B cell (primary cell): ENCODE measurements around the gene FLCN. TPM values are rescaled to one million over a fixed set of nuclear protein-coding genes. Genes with fewer than 3 reads are reported as not detected.

Experiments
- ATAC-seq: fragments of 200-7000 bp; cut with Tn5 transposase; one replicate; pipeline ENCODE4 v1.10.0; 2021; ENCODE audit warnings: low read depth, mild to moderate bottlenecking, moderate number of reproducible peaks, moderate library complexity
- CTCF ChIA-PET: fragments of 350-600 bp; sonication (Branson Sonifier 250); formaldehyde crosslinking; loops from one replicate; lab custom pipeline; 2021; ENCODE audit warnings: antibody characterized with exemption, inconsistent platforms; lab: Charles Lee
- POLR2A ChIA-PET: fragments of 350-600 bp; sonication (Branson Sonifier 250); formaldehyde crosslinking; loops from one replicate; lab custom pipeline; 2021; ENCODE audit warnings: antibody characterized with exemption; lab: Charles Lee
- DNase-seq: peaks from one replicate; pipeline ENCODE4 v3.0.0; 2013
- H2AFZ ChIP-seq: 2 replicates; pipeline ENCODE4 v1.6.1; 2012; ENCODE audit warnings: mild to moderate bottlenecking, low read depth, low read length; ENCODE audit not compliant: insufficient read depth, poor library complexity, severe bottlenecking
- H3K27ac ChIP-seq, 2 donors: 1 replicate in 1 of 2; 2 replicates in 1 of 2; pipeline ENCODE4 v1.5.1; 2012 to 2013; ENCODE audit warnings: low read length in 2 of 2, mild to moderate bottlenecking in 2 of 2, moderate library complexity in 1 of 2
- H3K27me3 ChIP-seq, 4 experiments: fragments of 200-600 bp in 1 of 4; sonication (generic) in 1 of 4; replicated peaks in 1 of 4; 1 replicate in 2 of 4; 2 replicates in 2 of 4; pipeline versions ENCODE4 v1.6.1 to v1.7.0; 2013 to 2016; ENCODE audit warnings: low read length in 3 of 4, mild to moderate bottlenecking in 2 of 4, mixed read lengths in 1 of 4, moderate library complexity in 1 of 4; ENCODE audit not compliant: insufficient read depth in 4 of 4, control insufficient read depth in 3 of 4; ENCODE audit errors: control extremely low read depth in 1 of 4
- H3K36me3 ChIP-seq, 2 experiments: replicated peaks in 1 of 2; 1 replicate in 1 of 2; 2 replicates in 1 of 2; pipeline versions ENCODE4 v1.6.1 to v1.7.1; 2013; ENCODE audit warnings: low read length in 1 of 2; ENCODE audit not compliant: insufficient read depth in 2 of 2, control insufficient read depth in 1 of 2; ENCODE audit errors: control extremely low read depth in 1 of 2, extremely low read depth in 1 of 2
- H3K4me1 ChIP-seq, 2 donors: fragments of 200-600 bp in 1 of 2; sonication (generic) in 1 of 2; 1 replicate in 1 of 2; 2 replicates in 1 of 2; pipeline versions ENCODE4 v1.5.1 to v1.6.1; 2013 to 2017; ENCODE audit warnings: low read length in 2 of 2; ENCODE audit not compliant: control insufficient read depth in 2 of 2, insufficient read depth in 2 of 2
- H3K4me2 ChIP-seq: replicated peaks from 2 replicates; pipeline ENCODE3; 2012; ENCODE audit warnings: mild to moderate bottlenecking, low read depth, low read length; ENCODE audit not compliant: poor library complexity, severe bottlenecking
- H3K4me3 ChIP-seq, 5 experiments: fragments of 200-600 bp in 1 of 5; sonication (generic) in 1 of 5; 1 replicate in 3 of 5; 2 replicates in 2 of 5; pipeline versions ENCODE4 v1.5.1 to v1.7.0; 2011 to 2016; ENCODE audit warnings: low read length in 4 of 5, mild to moderate bottlenecking in 4 of 5, low read depth in 2 of 5, control low read depth in 1 of 5, moderate library complexity in 1 of 5; ENCODE audit not compliant: insufficient read depth in 1 of 5; ENCODE audit errors: control extremely low read depth in 1 of 5, extremely low read depth in 1 of 5
- H3K79me2 ChIP-seq: fragments of 200-600 bp; sonication (generic); one replicate; pipeline ENCODE4 v1.6.0; 2016; ENCODE audit warnings: low read length; ENCODE audit not compliant: control insufficient read depth, insufficient read depth
- H3K9ac ChIP-seq: fragments of 200-600 bp; sonication (generic); 2 replicates; pipeline ENCODE4 v1.6.1; 2017; ENCODE audit warnings: mild to moderate bottlenecking, low read length, moderate library complexity
- H3K9me3 ChIP-seq, 3 donors: one replicate each; pipeline versions ENCODE4 v1.6.1 to v1.7.1; 2013; ENCODE audit warnings: low read length in 2 of 3; ENCODE audit not compliant: control insufficient read depth in 2 of 3, insufficient read depth in 1 of 3; ENCODE audit errors: control extremely low read depth in 1 of 3
- H4K20me1 ChIP-seq: 2 replicates; pipeline ENCODE4 v1.6.0; 2012; ENCODE audit warnings: mild to moderate bottlenecking, low read length; ENCODE audit not compliant: insufficient read depth, control insufficient read depth, poor library complexity, severe bottlenecking
- H3K27ac Mint-ChIP-seq: one replicate; pipeline ENCODE4 v1.8.0; 2021; ENCODE audit warnings: mixed read lengths
- H3K27me3 Mint-ChIP-seq: one replicate; pipeline ENCODE4 v1.8.0; 2021; ENCODE audit warnings: mixed read lengths
- H3K4me1 Mint-ChIP-seq: one replicate; pipeline ENCODE4 v1.8.0; 2021; ENCODE audit warnings: mixed read lengths
- H3K4me3 Mint-ChIP-seq: one replicate; pipeline ENCODE4 v1.8.0; 2021; ENCODE audit warnings: mixed read lengths
- H3K9me3 Mint-ChIP-seq: one replicate; pipeline ENCODE4 v1.8.0; 2022; ENCODE audit warnings: mixed read lengths; ENCODE audit not compliant: insufficient read depth
- CTCF ChIP-seq: fragments of 200-600 bp; IDR thresholded peaks from one replicate; pipeline ENCODE4 v1.8.0; 2022; ENCODE audit warnings: antibody characterized with exemption, mild to moderate bottlenecking
- EZH2 ChIP-seq: IDR thresholded peaks from 2 replicates; pipeline ENCODE4 v1.6.1; 2012; ENCODE audit warnings: borderline replicate concordance, low read depth, mild to moderate bottlenecking, moderate library complexity, low read length; ENCODE audit not compliant: insufficient read depth, poor library complexity, severe bottlenecking
- WGBS: methylation state at CpG from one replicate; pipeline ENCODE4 v1.1.5; 2013; ENCODE audit warnings: missing lambda C conversion rate; ENCODE audit not compliant: insufficient coverage; 5-methylcytosine and 5-hydroxymethylcytosine counted together
- intact Hi-C: fragments of 100-400 bp; cut with micrococcal nuclease; formaldehyde crosslinking; loops from one replicate; pipeline ENCODE4 v1.10.0; 2022
- polyA plus RNA-seq: library from polyadenylated mRNA; depleted of rRNA; stranded (reverse); fragments of >200 nt; gene quantifications from 2 replicates; pipeline ENCODE4 v1.2.3, GENCODE V29; 2012
- total RNA-seq, 2 donors: library from RNA; stranded (reverse); fragments of 120-200 nt in 1 of 2; gene quantifications; 1 replicate in 1 of 2; 2 replicates in 1 of 2; pipeline versions ENCODE4 v1.2.3 to v1.2.4, GENCODE V29; 2013 to 2022

Gene FLCN
- total and polyA plus RNA-seq, 2 donors (not counting 1 experiment from before 2014, with no cell fraction given): 36.6 to 128 TPM

- Mint-ChIP-seq H3K9me3 (no peaks in the 10 kb centered on the region), H3K27ac (no peak overlapping the region), H3K4me1 (peaks cover 2% of the 10 kb centered on the region), H3K27me3 (no peaks in the 10 kb centered on the region), H3K4me3 (no peak overlapping the region)
- no peak for TF ChIP-seq CTCF
- TF ChIP-seq EZH2: no peak
- no peak overlapping the region for H3K4me3 ChIP-seq
- no peak overlapping the region for H2AFZ ChIP-seq
- CTCF ChIA-PET: no interaction called here
- intact Hi-C loops: no loop called here
- POLR2A ChIA-PET: no interaction called here
- H3K9ac ChIP-seq: no peak overlapping the region
- H3K9me3 ChIP-seq: no peaks in the 10 kb centered on the region
- no peaks in the 10 kb centered on the region for H3K79me2 ChIP-seq
- 100% methylated on average over 1 of the region's 5 CpGs for WGBS
- H4K20me1 ChIP-seq: no peaks in the 10 kb centered on the region
- H3K4me2 ChIP-seq: no peak overlapping the region
- DNase-seq (no peak), ATAC-seq (no peak)
- H3K4me1 ChIP-seq: no peaks in the 10 kb centered on the region
- no peak overlapping the region for H3K27ac ChIP-seq
- peaks cover 0 to 78% of the 10 kb centered on the region in 2 experiments for H3K36me3 ChIP-seq
- no peaks in the 10 kb centered on the region for H3K27me3 ChIP-seq
Measured at GRCh38 chr17:17168401-17168800, 68.6 kb downstream of the FLCN start.

GRCh38 chr17:17167986-17168385 is 69.0 kb downstream of the FLCN start:
- Histone ChIP-seq H3K79me2 (no peaks in the 10 kb centered on the region), H3K9me3 (no peaks in the 10 kb centered on the region), H3K4me3 (no peak overlapping the region), H3K27ac (no peak overlapping the region), H3K9ac (no peak overlapping the region), H3K27me3 (no peaks in the 10 kb centered on the region), H3K4me2 (no peak overlapping the region), H4K20me1 (no peaks in the 10 kb centered on the region), H3K4me1 (no peaks in the 10 kb centered on the region), H3K36me3 (peaks cover 0 to 77% of the 10 kb centered on the region in 2 experiments), H2AFZ (no peak overlapping the region)
- ATAC-seq (no peak), DNase-seq (no peak)
- no peaks in the 10 kb centered on the region for H3K27me3 Mint-ChIP-seq
- no peak overlapping the region for H3K27ac Mint-ChIP-seq
- H3K4me1 Mint-ChIP-seq: peaks cover 2% of the 10 kb centered on the region
- no peak for TF ChIP-seq EZH2
- intact Hi-C loops: no loop called here
- ChIA-PET POLR2A (no interaction called here), CTCF (interaction anchor here (1.1 kb wide), 1 partner anchor 21 kb away, joined by 4 read pairs; no protein-coding TSS in a partner anchor)
- H3K9me3 Mint-ChIP-seq: no peaks in the 10 kb centered on the region
- 98% methylated on average over 10 of the region's 10 CpGs for WGBS
- H3K4me3 Mint-ChIP-seq: no peak overlapping the region
